ENCODE results near the gene ISOC1.

ISOC1 gene

DNA sequence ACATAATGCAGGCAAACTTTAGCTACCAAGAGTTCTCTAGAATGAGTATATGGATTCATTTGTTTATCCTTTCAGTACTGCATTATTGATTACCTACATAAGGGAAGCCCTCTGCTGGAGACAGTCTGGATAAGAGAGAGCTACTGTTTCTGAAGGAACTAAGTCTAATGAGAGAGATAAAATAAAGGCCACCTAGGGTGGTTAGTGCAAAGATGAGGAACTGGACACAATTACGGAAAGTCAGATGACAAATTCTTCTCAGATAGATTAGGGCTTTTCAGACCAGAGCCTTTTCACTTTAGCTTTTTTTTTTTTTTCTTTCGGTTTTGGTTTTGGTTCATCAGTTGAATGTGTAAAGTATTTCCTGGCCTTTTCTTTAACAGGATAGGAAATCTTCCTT is 31.3 kb downstream of the ISOC1 start:
- no peak for DNase-seq (ENCODE audit: low spot score)

- DNase-seq (ENCODE audit: low spot score) = no peak
Observed at GRCh38 chr5:129133553-129133952, 39.0 kb downstream of the ISOC1 start.

DNA sequence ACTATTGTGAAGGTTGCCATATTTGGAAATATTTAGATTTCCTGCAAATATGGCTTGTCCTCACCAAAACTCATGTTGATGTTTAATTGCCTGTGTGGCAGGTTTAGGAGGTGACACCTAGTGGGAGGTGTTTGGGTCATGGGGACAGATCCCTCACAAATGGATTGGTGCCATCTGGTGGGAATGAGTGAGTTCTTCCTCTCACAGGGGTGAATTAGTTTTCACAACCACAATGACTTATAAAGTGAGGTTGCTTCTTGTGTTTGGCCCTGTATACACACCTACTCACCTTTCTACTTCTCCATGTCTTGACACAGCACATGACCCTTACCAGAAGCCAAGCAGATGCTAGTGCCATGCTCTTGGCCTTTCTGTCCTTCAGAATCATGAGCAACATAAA is 41.1 kb downstream of the ISOC1 start:
- DNase-seq (ENCODE audit: low spot score) = no peak

DNA sequence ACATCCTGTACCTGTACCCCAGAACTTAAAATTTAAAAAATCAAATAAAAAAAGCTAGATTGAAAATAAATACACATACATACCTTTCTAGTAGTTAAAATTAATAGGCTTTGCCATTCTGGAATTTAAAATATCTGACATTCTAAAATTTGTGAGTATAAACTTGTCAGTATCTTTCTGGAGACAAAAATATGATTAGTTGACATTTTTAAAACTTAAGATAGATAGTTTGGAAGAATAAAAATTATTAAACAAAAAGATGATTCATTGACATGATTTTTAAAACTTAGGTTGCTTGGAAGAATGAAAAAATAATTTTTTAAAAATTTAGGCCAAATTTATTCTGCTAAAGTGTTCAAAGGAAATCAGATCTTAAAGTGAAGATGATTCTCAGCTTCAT is 43.1 kb downstream of the ISOC1 start:
- no peak for DNase-seq (ENCODE audit: low spot score)

- DNase-seq (ENCODE audit: low spot score) = no peak
Observed at GRCh38 chr5:129141078-129141477, 46.5 kb downstream of the ISOC1 start.

GRCh38 chr5:129141696-129142095 is 47.1 kb downstream of the ISOC1 start:
- no peak for DNase-seq (ENCODE audit: low spot score)

- no peak for DNase-seq (ENCODE audit: low spot score)
Observed at GRCh38 chr5:129155876-129156275, 61.3 kb downstream of the ISOC1 start.

- DNase-seq (ENCODE audit: low spot score) = no peak
Observed at GRCh38 chr5:129161830-129162229, 67.3 kb downstream of the ISOC1 start.
